GM19324 (cell line): ENCODE measurements around the gene TECR.
"Not testable (repeated sequence)": the region's sequence is repeated elsewhere in the genome, so short reads cannot be mapped to it uniquely, and the experiment has no call there.

ENCODE experiments used
- ATAC-seq: cut with Tn5 transposase; IDR thresholded peaks from one replicate; pipeline ENCODE4 v1.9.1; 2021; ENCODE audit warnings: mild to moderate bottlenecking, moderate library complexity; ENCODE audit not compliant: unreplicated experiment, low FRiP score

TECR gene

DNA sequence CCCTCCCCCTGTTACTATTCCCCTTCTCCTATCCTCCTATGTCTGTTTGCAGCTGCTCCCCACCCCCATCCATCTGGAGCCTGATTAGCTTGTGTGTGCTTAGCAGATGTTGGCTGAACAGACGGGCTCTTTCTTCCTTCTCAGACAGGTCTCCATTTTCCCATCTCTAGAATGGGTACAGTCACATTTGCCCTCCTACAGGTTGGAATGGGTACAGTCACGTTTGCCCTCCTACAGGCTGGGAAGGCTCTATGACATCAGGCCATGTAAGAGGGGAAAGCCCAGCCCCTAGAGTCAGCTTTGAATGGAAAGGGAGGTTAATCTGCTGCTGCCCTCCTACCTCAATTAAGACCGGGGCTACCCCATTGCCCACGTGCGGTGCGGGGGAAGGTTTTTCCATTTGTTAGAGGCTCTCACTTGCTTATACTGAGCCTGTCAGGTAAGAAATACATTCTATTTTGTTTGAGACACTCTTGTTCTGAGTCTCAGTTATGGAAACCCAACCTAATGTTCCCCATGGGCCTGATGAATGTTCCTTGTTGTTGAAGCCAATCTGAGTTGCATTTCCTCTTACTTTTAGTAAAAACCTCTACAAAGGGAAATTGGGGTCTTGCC, 51.3 kb downstream of the TECR start:
- no peak for ATAC-seq

DNA sequence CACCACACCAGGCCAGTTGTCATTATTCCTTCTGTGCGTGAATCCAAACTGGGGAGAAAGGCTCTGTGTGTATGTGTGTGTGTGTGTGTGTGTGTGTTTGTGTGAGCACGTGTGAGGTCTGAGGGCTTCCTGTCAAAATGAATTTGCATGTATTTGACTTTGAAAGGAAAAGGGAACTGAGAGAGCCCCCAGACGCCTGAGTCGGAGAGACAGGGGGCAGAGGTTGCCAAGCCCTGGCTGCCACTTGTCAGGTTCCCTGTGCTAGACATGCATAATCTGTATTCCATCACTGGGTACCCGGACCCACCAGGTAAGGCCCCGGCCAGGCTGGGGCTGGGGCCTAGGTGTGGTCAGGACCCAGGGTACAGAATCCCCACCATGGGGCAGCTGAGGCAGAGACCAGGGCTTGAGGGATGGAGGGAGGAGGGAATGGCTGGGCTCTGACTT, 53.5 kb downstream of the TECR start, which contains the start of gene CLEC17A:
Gene CLEC17A (plus strand): TSS at position 191 of the 447 bp plus-strand sequence. CDS start 77 bp downstream, at position 268.
- ATAC-seq, result no peak

DNA sequence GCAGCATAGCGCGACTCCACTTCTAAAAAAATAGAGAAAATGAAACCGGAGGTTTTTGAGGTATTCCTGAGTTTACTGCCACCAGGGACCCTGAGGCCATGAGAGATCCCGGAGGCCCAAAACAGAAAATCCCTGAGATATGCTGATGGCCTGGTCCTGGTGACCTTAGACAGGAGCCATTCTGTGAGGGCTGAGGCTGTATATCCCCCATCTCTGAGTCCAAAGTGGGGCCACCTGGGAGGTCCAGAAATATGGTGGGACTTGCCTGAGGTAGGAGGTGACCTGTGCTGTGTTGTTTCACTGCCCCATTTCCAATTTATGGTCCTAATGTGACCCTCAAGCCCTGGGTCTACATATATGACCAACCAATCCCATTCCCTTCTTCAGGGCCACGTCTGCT, 55.0 kb downstream of the TECR start:
- ATAC-seq, result not testable (repeated sequence)

DNA sequence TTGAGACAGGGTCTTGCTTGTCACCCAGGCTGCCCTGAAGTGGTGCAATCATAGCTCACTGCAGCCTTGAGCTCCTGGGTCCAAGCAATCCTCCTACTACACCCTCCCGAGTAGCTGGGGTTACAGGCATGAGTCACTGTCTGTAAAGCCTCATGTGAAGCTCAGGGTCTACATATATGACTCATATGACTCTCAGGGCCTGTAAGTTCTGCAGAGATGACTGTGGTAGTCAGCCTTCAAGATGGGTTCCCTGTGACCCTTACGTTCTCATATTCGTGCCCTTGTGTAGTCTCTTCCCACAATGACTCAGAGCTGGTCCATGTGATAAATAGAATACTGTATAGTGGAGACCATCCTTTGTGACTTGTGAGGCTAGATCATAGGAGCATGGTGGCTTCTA, 55.8 kb downstream of the TECR start:
- ATAC-seq, result not testable (repeated sequence)

DNA sequence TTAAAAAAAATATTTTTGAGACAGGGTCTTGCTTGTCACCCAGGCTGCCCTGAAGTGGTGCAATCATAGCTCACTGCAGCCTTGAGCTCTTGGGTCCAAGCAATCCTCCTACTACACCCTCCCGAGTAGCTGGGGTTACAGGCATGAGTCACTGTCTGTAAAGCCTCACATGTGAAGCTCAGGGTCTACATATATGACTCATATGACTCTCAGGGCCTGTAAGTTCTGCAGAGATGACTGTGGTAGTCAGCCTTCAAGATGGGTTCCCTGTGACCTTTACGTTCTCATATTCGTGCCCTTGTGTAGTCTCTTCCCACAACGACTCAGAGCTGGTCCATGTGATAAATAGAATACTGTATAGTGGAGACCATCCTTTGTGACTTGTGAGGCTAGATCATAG, 60.0 kb downstream of the TECR start:
- not testable (repeated sequence) for ATAC-seq

DNA sequence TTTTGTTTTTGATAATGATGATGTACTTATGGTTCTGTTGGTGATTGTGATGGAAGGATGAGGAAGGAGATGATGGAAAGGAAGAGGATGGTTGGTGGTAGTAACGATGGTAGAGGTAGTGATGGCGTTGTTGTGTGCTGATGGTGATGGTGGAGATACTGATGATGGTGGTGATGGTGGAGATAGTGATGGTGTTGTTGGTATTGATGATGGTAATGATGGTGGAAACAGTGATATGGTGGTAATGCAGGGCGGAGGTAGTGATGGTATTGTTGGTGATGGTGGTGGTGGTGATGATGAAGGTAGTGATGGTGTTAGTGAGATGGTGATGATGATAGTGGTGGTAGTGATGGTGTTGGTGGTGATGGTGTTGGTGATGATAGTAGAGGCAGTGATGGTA, 66.2 kb downstream of the TECR start:
- no peak for ATAC-seq

DNA sequence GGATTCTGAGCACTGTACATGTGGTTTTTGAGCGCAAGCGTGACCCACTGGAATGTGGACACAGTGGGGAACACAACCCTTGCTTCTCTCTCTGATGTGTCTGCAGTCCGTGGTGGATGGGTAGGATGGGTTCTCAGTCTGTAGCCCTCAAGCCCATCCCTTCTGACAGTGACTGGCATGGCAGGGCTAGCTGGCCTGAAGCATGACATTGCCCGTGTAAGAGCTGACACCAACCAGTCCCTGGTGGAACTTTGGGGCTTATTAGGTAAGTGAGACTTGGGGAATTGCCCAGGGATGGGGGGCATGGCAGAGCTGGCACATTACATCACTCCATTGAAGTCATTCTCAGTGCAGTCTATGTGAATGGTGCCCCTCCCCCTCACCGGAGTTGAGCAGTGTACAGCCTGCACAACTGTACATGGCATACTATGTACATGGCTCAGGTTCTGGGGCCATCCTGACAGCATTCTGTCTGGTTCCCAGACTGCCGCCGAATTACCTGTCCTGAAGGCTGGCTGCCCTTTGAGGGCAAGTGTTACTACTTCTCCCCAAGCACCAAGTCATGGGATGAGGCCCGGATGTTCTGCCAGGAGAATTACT, 70.3 kb downstream of the TECR start:
- no peak for ATAC-seq

DNA sequence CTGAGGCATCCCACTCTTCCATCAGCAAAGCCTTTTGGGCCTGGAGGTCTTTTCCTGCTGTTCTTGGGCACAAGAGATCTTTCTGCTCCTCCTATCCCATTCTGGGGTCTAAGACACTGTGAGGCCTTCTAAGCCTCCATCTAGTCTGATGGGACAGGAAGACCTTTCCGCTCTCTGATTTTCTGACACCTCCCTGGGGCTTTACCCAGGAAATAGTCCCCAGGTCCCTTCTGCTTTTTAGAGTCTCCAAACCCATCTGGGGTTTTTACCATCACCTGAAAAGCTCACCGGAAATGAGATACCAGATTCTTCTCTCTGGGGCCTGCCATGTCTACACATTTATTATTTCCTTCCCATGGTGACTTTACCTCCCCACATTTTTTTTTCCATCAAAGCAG, 74.6 kb downstream of the TECR start:
- peak; percentile 75 for ATAC-seq

DNA sequence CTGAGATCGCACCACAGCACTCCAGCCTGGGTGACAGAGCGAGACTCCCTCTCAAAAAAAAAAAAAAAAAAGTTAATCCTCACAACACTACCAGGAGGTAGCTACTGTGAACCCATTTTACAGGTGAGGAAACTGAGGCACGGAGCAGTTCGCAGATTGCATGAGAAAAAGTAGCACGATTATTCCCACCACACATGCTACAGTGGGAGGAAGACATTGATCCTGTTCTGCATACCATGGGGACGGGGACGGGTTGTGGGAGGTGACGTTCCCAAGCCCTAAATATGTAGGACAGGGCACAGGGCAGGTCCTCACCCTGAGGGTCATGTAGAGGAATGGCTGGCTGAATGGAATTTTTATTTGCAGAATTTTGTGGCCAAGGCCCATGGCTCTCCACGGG, 77.2 kb downstream of the TECR start:
- ATAC-seq, result no peak

DNA sequence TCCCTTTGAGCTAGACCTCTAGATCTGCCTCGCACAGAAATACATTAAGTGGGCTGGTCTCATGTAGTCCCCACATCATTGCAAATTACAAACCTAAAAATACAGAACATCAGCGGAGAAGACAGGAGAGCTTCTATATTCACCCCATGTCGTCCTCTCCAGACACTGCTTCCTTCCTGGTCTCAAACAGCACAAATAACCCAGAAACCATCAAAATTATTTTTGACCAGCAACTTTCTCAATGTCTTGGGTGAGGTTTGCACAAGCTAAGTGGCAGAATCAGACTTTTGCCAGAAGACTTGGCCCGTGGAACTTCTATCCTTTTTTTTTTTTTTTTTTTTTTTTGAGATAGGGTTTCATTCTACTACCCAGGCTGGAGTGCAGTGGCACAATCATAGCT, 81.7 kb downstream of the TECR start:
- ATAC-seq, result no peak

DNA sequence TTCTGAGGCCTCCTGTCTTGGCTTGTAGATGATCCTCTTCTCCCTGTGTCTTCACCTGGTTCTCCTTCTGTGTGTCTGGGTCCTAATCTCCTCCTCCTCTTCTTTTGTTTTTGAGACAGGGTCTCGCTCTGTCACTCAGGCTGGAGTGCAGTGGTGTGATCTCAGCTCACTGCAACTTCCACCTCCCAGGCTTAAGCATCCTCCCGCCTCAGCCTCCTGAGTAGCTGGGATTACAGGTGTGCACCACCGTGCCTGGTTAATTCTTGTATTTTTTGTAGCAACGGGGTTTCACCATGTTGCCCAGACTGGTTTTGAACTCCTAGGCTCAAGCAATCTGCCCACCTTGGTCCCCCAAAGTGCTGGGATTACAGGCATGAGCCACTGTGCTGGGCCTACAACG, 82.8 kb downstream of the TECR start:
- not testable (repeated sequence) for ATAC-seq

DNA sequence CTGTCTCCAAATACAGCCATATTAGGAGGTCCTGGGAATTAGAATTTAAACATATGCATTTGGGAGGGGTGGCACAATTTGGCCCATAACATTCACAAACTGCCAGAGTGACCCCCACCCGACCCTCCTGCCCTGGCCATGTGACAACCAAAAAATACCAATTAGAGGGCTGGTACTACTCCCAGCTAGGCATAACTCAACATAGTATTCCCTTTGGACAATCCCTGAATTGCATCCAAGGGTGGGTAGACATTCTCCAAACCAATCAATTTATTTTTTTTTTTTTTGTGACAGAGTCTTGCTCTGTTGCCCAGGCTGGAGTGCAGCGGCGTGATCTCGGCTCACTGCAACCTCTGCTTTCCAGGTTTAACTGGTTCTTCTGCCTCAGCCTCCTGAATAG, 83.3 kb downstream of the TECR start:
- ATAC-seq, result no peak

DNA sequence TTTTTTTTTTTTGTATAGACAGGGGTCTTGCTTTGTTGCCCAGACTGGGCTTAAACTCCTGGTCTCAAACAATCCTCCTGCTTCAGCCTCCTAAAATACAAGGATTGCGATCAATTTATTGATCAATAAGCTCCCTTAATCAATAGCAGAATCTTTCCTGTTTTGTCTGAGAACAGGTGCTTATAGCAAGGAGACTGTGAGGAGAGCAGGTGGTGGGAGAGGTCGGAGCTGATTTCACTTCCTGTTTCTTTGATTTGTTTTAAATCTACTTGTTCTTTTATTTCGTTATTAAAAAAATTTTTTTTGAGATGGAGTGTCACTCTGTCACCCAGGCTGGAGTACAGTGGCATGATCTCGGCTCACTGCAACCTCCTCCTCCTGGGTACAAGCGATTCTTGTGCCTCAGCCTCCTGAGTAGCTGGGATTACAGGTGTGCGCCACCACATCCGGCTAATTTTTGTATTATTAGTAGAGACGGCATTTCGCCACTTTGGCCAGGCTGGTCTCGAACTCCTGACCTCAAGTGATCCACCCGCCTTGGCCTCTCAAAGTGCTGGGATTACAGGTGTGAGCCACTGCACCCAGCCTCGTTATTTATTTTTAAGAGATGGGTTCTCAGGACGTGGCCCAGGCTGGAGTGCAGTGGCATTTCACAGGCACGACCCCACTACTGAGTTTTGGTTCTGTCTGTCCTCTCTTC, 84.2 kb downstream of the TECR start:
- ATAC-seq, result not testable (repeated sequence)

DNA sequence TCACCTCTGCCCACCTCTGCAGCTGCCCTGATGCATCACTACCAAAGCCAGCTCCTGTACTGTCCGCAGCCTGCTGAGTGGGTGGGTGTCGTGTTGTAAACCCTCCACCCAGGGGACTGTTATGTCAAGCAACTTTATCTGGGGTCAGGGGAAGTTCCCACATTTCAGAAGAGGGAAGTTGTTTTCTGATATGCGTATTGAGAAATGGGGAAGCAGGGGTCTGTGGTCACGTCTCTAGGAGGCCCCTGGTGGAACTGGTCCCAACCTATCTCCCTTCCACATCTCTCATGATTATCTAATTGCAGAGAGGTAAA, 84.7 kb downstream of the TECR start:
- no peak for ATAC-seq
